ENCODE data around the gene GTF3C1. TPM values are rescaled to one million over a fixed set of nuclear protein-coding genes. Genes with fewer than 3 reads are reported as not detected.

GTF3C1 gene
- total and polyA plus RNA-seq, 8 donors, result 22.3 to 227 (median 61.0) TPM

DNA sequence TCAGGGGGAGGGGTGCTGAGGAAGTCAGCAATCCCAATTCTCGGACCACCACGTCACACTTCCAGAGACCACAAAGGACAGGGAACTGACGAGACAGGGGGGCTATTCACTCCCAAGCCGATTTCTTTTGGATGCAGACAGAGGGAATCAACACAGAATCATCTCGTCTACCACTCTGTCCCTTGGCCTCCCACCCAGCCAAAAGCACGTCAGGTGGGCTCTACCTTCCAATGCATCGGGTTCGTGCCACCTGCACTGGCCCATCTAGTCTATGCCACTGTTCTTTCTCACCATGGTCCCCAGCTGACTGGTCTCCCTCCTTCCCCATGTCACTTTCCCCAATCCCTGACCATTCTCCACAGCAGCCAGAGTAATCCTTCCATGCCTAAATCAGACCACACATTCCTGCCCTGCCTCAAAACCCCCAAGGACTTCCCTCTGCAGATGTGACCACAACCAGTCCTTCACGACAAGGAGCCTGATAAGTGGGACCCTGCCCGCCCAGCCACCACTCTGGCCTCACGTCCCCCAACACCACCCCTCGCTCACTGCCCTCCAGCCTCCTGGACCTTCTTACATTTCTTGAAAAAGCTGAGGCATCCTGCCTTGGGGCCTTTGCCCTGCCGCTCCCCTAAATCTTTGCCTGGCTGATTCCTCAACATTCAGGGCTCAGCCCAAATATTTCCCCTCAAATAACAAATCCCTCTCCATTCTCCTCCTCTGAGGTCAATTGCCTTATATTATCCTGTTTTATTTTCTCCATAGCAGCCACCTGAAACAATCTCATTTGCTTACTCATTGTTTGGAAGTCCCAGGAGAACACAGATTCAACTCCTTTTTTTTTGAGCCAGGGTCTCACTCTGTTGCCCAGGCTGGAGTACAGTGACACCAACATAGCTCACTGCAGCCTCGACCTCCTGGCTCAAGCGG lies 77.4 kb downstream of the GTF3C1 start:
- peaks cover 91 to 100% (median 100%) of the 10 kb centered on the region in 4 donors for H3K36me3 ChIP-seq
- TF ChIP-seq CTCF (IDR thresholded peaks at IDR 0.05) (no peak), POLR2A (IDR thresholded peaks at IDR 0.05) (no peak), POLR2AphosphoS5 (IDR thresholded peaks at IDR 0.05) (no peak), EP300 (IDR thresholded peaks at IDR 0.05) (no peak)
- intact Hi-C loops (cut with DNase I; ENCODE audit: low total_unique reads), result no loop called here
- H3K27me3 ChIP-seq, result no peaks in the 10 kb centered on the region
- H3K27ac ChIP-seq, result no peak overlapping the region
- no peak overlapping the region for H3K4me3 ChIP-seq
- H3K9me3 ChIP-seq, result no peaks in the 10 kb centered on the region
- H3K4me1 ChIP-seq, result no peaks in the 10 kb centered on the region
- 92 to 97% (median 95%) methylated on average over 15 of the region's 15 CpGs for WGBS, 5 donors
- no peak for DNase-seq

GRCh38 chr16:27471661-27472060 lies 78.1 kb downstream of the GTF3C1 start:
- no peak overlapping the region for H3K4me3 ChIP-seq
- H3K9me3 ChIP-seq, result no peaks in the 10 kb centered on the region
- H3K36me3 ChIP-seq, result peaks cover 90 to 100% (median 100%) of the 10 kb centered on the region in 4 donors
- no peak for DNase-seq
- H3K27me3 ChIP-seq, result no peaks in the 10 kb centered on the region
- intact Hi-C loops (cut with DNase I; ENCODE audit: low total_unique reads), result no loop called here
- H3K27ac ChIP-seq, result no peak overlapping the region
- no peaks in the 10 kb centered on the region for H3K4me1 ChIP-seq
- TF ChIP-seq POLR2AphosphoS5 (IDR thresholded peaks at IDR 0.05) (no peak), EP300 (IDR thresholded peaks at IDR 0.05) (no peak), CTCF (IDR thresholded peaks at IDR 0.05) (no peak), POLR2A (IDR thresholded peaks at IDR 0.05) (no peak)
- WGBS, 5 donors, result 93 to 96% (median 94%) methylated on average over 16 to 19 of the region's 19 CpGs

GRCh38 chr16:27470567-27471431 lies 78.9 kb downstream of the GTF3C1 start:
- no peak for TF ChIP-seq POLR2AphosphoS5 (IDR thresholded peaks at IDR 0.05)
- no peak for TF ChIP-seq EP300 (IDR thresholded peaks at IDR 0.05)
- TF ChIP-seq POLR2A (IDR thresholded peaks at IDR 0.05), result no peak
- TF ChIP-seq CTCF (IDR thresholded peaks at IDR 0.05), result no peak
- Histone ChIP-seq H3K9me3 (no peaks in the 10 kb centered on the region), H3K27me3 (no peaks in the 10 kb centered on the region), H3K36me3 (peaks cover 88 to 100% (median 100%) of the 10 kb centered on the region in 4 donors), H3K4me3 (no peak overlapping the region), H3K4me1 (no peaks in the 10 kb centered on the region), H3K27ac (no peak overlapping the region)
- WGBS, 5 donors, result 75 to 84% (median 83%) methylated on average over 22 to 28 of the region's 28 CpGs
- intact Hi-C loops (cut with DNase I; ENCODE audit: low total_unique reads), result no loop called here
- no peak for DNase-seq

DNA sequence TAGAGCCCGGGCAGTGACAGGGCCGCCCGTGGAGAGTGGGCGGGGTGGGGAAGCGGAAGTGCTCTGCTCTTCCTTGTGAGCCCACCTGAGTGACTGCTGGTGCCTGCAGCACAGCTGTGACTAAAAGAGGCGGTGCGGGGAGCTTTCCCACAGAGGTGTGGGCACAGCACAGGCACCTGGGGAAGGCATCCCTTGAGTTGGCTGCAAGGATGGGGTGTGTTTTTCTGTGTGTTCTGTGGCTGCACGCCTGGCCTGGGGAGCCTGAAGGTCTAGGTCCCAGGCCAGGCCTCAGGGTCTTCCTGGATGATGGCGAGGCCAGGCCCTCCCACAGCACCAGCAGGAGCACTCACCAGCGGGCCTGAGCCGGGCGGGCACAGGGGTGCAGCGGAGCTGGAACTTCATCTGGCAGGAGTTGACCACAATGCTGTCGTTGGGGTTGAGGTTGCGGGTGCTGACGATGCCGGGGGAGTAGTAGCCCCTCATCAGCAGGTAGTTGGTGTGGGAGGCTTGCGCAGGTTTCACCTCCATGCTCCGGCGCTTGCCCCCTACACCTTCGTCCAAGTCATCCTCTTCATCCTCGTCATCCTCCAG lies 80.7 kb downstream of the GTF3C1 start:
- no peak for TF ChIP-seq CTCF (IDR thresholded peaks at IDR 0.05)
- TF ChIP-seq POLR2A (IDR thresholded peaks at IDR 0.05), result no peak
- no peak for TF ChIP-seq POLR2AphosphoS5 (IDR thresholded peaks at IDR 0.05)
- TF ChIP-seq EP300 (IDR thresholded peaks at IDR 0.05), result no peak
- Histone ChIP-seq H3K4me3 (no peak overlapping the region), H3K27me3 (no peaks in the 10 kb centered on the region), H3K36me3 (peaks cover 89 to 100% (median 100%) of the 10 kb centered on the region in 4 donors), H3K27ac (no peak overlapping the region), H3K4me1 (no peaks in the 10 kb centered on the region), H3K9me3 (no peaks in the 10 kb centered on the region)
- intact Hi-C loops (cut with DNase I; ENCODE audit: low total_unique reads), result no loop called here
- WGBS, 5 donors, result 95 to 98% (median 97%) methylated on average over 20 to 22 of the region's 22 CpGs
- DNase-seq, result no peak
